ENCODE data around the gene EHF. TPM values are rescaled to one million over a fixed set of nuclear protein-coding genes. Genes with fewer than 3 reads are reported as not detected.

Gene EHF
- total and polyA plus RNA-seq, 9 donors, result 0.06 to 102 (median 5.9) TPM; not detected in 1

GRCh38 chr11:34643311-34643710 is 22.4 kb downstream of the EHF start:
- TF ChIP-seq EP300 (IDR thresholded peaks at IDR 0.05) (no peak), POLR2A (IDR thresholded peaks at IDR 0.05) (no peak)
- TF ChIP-seq, protein P1, sequence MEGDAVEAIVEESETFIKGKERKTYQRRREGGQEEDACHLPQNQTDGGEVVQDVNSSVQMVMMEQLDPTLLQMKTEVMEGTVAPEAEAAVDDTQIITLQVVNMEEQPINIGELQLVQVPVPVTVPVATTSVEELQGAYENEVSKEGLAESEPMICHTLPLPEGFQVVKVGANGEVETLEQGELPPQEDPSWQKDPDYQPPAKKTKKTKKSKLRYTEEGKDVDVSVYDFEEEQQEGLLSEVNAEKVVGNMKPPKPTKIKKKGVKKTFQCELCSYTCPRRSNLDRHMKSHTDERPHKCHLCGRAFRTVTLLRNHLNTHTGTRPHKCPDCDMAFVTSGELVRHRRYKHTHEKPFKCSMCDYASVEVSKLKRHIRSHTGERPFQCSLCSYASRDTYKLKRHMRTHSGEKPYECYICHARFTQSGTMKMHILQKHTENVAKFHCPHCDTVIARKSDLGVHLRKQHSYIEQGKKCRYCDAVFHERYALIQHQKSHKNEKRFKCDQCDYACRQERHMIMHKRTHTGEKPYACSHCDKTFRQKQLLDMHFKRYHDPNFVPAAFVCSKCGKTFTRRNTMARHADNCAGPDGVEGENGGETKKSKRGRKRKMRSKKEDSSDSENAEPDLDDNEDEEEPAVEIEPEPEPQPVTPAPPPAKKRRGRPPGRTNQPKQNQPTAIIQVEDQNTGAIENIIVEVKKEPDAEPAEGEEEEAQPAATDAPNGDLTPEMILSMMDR (IDR thresholded peaks at IDR 0.05), result no peak
- H3K27me3 ChIP-seq, result no peaks in the 10 kb centered on the region
- H3K4me3 ChIP-seq, result no peak overlapping the region
- WGBS, 3 donors, result 72 to 83% (median 81%) methylated on average over 3 of the region's 3 CpGs
- H3K4me1 ChIP-seq (ENCODE audit: insufficient read depth), result no peaks in the 10 kb centered on the region
- no peak for DNase-seq
- no peak overlapping the region for H3K27ac ChIP-seq
- H3K9me3 ChIP-seq, result no peaks in the 10 kb centered on the region
- intact Hi-C loops (cut with DNase I), result no loop called here
- H3K36me3 ChIP-seq, result no peaks in the 10 kb centered on the region

DNA sequence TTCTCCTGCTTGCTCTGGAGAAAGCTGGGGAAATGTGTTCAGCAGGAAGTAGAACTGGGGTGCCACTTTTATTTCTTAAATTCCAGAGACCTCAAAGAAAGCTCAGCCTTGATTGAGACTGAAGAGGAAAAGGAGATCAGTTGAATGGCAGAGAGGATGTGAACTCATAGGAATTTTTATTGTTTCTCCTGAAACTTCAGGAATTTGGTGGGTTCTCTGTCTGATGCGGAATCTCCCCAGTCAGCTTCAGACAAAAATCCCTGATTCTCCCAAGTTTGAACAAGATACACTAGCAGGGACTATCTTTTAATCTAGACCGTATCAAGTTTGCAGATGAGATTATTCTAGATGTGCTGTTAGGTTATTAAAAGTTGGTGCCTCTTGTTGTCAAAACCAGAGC is 23.0 kb downstream of the EHF start:
- no peak for TF ChIP-seq POLR2A (IDR thresholded peaks at IDR 0.05)
- TF ChIP-seq, protein P1 (IDR thresholded peaks at IDR 0.05), result no peak
- no peak for TF ChIP-seq EP300 (IDR thresholded peaks at IDR 0.05)
- no peaks in the 10 kb centered on the region for H3K27me3 ChIP-seq
- WGBS, 3 donors, result 76 to 79% (median 79%) methylated on average over 2 of the region's 2 CpGs
- no peaks in the 10 kb centered on the region for H3K4me1 ChIP-seq (ENCODE audit: insufficient read depth)
- no peaks in the 10 kb centered on the region for H3K9me3 ChIP-seq
- intact Hi-C loops (cut with DNase I), result no loop called here
- H3K36me3 ChIP-seq, result no peaks in the 10 kb centered on the region
- DNase-seq, result no peak
- H3K4me3 ChIP-seq, result no peak overlapping the region
- no peak overlapping the region for H3K27ac ChIP-seq

- TF ChIP-seq EP300 (IDR thresholded peaks at IDR 0.05) (no peak), POLR2A (IDR thresholded peaks at IDR 0.05) (no peak)
- TF ChIP-seq, protein P1 (IDR thresholded peaks at IDR 0.05), result no peak
- WGBS, 3 donors, result 65 to 70% (median 67%) methylated on average over 9 of the region's 9 CpGs
- no peaks in the 10 kb centered on the region for H3K4me1 ChIP-seq (ENCODE audit: insufficient read depth)
- DNase-seq, result no peak
- no peaks in the 10 kb centered on the region for H3K9me3 ChIP-seq
- intact Hi-C loops (cut with DNase I), result no loop called here
- H3K27ac ChIP-seq, result no peak overlapping the region
- H3K4me3 ChIP-seq, result no peak overlapping the region
- no peaks in the 10 kb centered on the region for H3K36me3 ChIP-seq
- H3K27me3 ChIP-seq, result no peaks in the 10 kb centered on the region
Measured at GRCh38 chr11:34644669-34645406, 23.9 kb downstream of the EHF start.

DNA sequence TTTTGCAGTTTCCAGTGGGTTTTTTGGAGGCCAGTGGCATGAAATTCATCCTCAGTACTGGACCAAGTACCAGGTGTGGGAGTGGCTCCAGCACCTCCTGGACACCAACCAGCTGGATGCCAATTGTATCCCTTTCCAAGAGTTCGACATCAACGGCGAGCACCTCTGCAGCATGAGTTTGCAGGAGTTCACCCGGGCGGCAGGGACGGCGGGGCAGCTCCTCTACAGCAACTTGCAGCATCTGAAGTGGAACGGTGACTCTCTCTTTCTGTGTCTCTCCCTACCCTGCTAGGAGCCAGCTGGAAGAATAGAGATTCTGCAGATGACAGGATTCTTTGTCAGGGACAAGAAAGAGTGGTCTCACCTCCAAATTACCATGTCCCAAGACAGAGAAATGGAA is 25.5 kb downstream of the EHF start:
- TF ChIP-seq POLR2A (IDR thresholded peaks at IDR 0.05) (no peak), EP300 (IDR thresholded peaks at IDR 0.05) (no peak)
- TF ChIP-seq, protein P1 (IDR thresholded peaks at IDR 0.05), result no peak
- no peaks in the 10 kb centered on the region for H3K4me1 ChIP-seq (ENCODE audit: insufficient read depth)
- intact Hi-C loops (cut with DNase I), result no loop called here
- H3K9me3 ChIP-seq, result no peaks in the 10 kb centered on the region
- H3K27ac ChIP-seq, result no peak overlapping the region
- no peak overlapping the region for H3K4me3 ChIP-seq
- H3K36me3 ChIP-seq, result no peaks in the 10 kb centered on the region
- no peaks in the 10 kb centered on the region for H3K27me3 ChIP-seq
- DNase-seq, result no peak
- 90 to 97% (median 91%) methylated on average over 8 of the region's 8 CpGs for WGBS, 3 donors

All from ovary (tissue), 9 donors.